Fibroblast of lung (primary cell): ENCODE results near the gene SMYD5. TPM values are rescaled to one million over a fixed set of nuclear protein-coding genes. Genes with fewer than 3 reads are reported as not detected.

ENCODE experiments used
- DNase-seq, 2 donors: peaks; one replicate each; pipeline versions ENCODE4 v3.0.0 to v3.0.0-alpha.2; 2010; ENCODE audit warnings: low read depth in 2 of 2
- H2AFZ ChIP-seq: 2 replicates; pipeline ENCODE4 v1.5.1; 2012; ENCODE audit warnings: low read length, control low read depth, inconsistent platforms
- H3K27ac ChIP-seq: 2 replicates; pipeline ENCODE4 v1.5.1; 2011; ENCODE audit warnings: low read length, control low read depth; ENCODE audit not compliant: insufficient read depth
- H3K27me3 ChIP-seq: 2 replicates; pipeline ENCODE4 v1.5.1; 2011; ENCODE audit warnings: mild to moderate bottlenecking, low read length; ENCODE audit not compliant: control insufficient read depth, insufficient read depth
- H3K36me3 ChIP-seq: 2 replicates; pipeline ENCODE4 v1.5.1; 2011; ENCODE audit warnings: low read length; ENCODE audit not compliant: control insufficient read depth, insufficient read depth
- H3K4me1 ChIP-seq: 2 replicates; pipeline ENCODE4 v1.5.1; 2011; ENCODE audit warnings: low read length; ENCODE audit not compliant: control insufficient read depth, insufficient read depth; ENCODE audit errors: extremely low read depth
- H3K4me2 ChIP-seq: 2 replicates; pipeline ENCODE4 v1.5.1; 2011; ENCODE audit warnings: low read length, control low read depth; ENCODE audit not compliant: insufficient read depth; ENCODE audit errors: extremely low read depth
- H3K4me3 ChIP-seq, 4 experiments: fragments of 200-600 bp in 1 of 4; sonication (generic) in 1 of 4; replicated peaks in 1 of 4; 2 replicates each; pipeline ENCODE4 v1.5.1; 2011 to 2016; ENCODE audit warnings: low read length in 4 of 4, low read depth in 3 of 4, mild to moderate bottlenecking in 3 of 4, control low read depth in 2 of 4, inconsistent platforms in 1 of 4, mixed read lengths in 1 of 4; ENCODE audit not compliant: insufficient read depth in 1 of 4; ENCODE audit errors: control extremely low read depth in 1 of 4
- H3K79me2 ChIP-seq: 2 replicates; pipeline ENCODE4 v1.5.1; 2012; ENCODE audit warnings: mild to moderate bottlenecking, low read length, inconsistent platforms; ENCODE audit not compliant: control insufficient read depth, insufficient read depth
- H3K9ac ChIP-seq: 2 replicates; pipeline ENCODE4 v1.5.1; 2011; ENCODE audit warnings: mild to moderate bottlenecking, low read length, control low read depth; ENCODE audit not compliant: insufficient read depth
- H3K9me3 ChIP-seq: 2 replicates; pipeline ENCODE4 v1.5.1; 2012; ENCODE audit warnings: low read depth, low read length; ENCODE audit not compliant: control insufficient read depth, insufficient read depth
- H4K20me1 ChIP-seq: 2 replicates; pipeline ENCODE4 v1.5.1; 2011; ENCODE audit warnings: low read length; ENCODE audit not compliant: control insufficient read depth, insufficient read depth; ENCODE audit errors: extremely low read depth
- EZH2 ChIP-seq: IDR thresholded peaks from 2 replicates; pipeline ENCODE4 v1.5.1; 2012; ENCODE audit warnings: low read length, control low read depth, mild to moderate bottlenecking; ENCODE audit errors: missing control alignments
- polyA plus RNA-seq, 2 donors: library from polyadenylated mRNA; depleted of rRNA in 1 of 2; stranded (reverse) in 1 of 2; unstranded in 1 of 2; fragments of >200 nt; gene quantifications; 2 replicates each; pipeline ENCODE4 v1.2.1, GENCODE V29; 2011 to 2012; ENCODE audit warnings: missing spikeins in 1 of 2
- total RNA-seq: library from RNA; depleted of rRNA; stranded (reverse); fragments of >200 nt; gene quantifications from 2 replicates; pipeline ENCODE4 v1.2.1, GENCODE V29; 2014
- TF ChIP-seq, protein P1 (sequence below), 2 donors: IDR thresholded peaks in 1 of 2; conservative IDR thresholded peaks in 1 of 2; 1 replicate in 1 of 2; 2 replicates in 1 of 2; pipeline ENCODE4 v1.5.1; 2011 to 2012; ENCODE audit warnings: low read length in 2 of 2, control low read depth in 1 of 2, inconsistent platforms in 1 of 2, low read depth in 1 of 2, mild to moderate bottlenecking in 1 of 2

The SMYD5 gene
- total and polyA plus RNA-seq, 2 donors (not counting 1 experiment from before 2014, with no cell fraction given), result 16.9 to 19.0 TPM

DNA sequence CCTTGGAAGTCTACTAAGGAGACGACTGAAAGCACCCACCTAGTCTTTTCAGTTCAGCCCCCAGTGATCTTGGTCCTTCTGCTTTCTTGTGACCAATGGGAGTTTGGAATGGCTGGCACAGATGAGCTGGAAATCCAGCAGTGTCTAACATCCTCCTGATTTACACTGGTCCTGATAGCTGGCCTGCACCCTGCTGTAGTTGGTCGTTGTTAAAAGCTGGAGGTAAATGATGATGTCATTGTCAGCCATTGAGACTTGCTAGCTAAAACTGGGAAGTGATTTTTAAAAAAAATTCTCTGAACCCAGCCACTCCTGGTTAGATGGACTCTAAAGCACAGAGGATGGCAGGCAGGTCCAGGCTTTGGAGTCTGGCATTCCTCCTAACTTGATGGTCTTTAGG is 39.4 kb downstream of the SMYD5 start:
- Histone ChIP-seq H4K20me1 (no peaks in the 10 kb centered on the region), H3K4me3 (no peak overlapping the region), H3K4me1 (no peaks in the 10 kb centered on the region), H3K9ac (no peak overlapping the region), H3K4me2 (no peak overlapping the region), H3K27me3 (no peaks in the 10 kb centered on the region), H3K79me2 (no peaks in the 10 kb centered on the region), H3K36me3 (peaks cover 22% of the 10 kb centered on the region), H3K9me3 (no peaks in the 10 kb centered on the region), H3K27ac (no peak overlapping the region), H2AFZ (no peak overlapping the region)
- no peak for DNase-seq
- no peak for TF ChIP-seq EZH2
- TF ChIP-seq, protein P1, sequence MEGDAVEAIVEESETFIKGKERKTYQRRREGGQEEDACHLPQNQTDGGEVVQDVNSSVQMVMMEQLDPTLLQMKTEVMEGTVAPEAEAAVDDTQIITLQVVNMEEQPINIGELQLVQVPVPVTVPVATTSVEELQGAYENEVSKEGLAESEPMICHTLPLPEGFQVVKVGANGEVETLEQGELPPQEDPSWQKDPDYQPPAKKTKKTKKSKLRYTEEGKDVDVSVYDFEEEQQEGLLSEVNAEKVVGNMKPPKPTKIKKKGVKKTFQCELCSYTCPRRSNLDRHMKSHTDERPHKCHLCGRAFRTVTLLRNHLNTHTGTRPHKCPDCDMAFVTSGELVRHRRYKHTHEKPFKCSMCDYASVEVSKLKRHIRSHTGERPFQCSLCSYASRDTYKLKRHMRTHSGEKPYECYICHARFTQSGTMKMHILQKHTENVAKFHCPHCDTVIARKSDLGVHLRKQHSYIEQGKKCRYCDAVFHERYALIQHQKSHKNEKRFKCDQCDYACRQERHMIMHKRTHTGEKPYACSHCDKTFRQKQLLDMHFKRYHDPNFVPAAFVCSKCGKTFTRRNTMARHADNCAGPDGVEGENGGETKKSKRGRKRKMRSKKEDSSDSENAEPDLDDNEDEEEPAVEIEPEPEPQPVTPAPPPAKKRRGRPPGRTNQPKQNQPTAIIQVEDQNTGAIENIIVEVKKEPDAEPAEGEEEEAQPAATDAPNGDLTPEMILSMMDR (conservative IDR thresholded peaks at IDR 0.05 in 1 of 2, IDR thresholded peaks at IDR 0.05 in 1 of 2; ENCODE audit: low read depth in 1 of 2, low read length in 2 of 2), result no peak

DNA sequence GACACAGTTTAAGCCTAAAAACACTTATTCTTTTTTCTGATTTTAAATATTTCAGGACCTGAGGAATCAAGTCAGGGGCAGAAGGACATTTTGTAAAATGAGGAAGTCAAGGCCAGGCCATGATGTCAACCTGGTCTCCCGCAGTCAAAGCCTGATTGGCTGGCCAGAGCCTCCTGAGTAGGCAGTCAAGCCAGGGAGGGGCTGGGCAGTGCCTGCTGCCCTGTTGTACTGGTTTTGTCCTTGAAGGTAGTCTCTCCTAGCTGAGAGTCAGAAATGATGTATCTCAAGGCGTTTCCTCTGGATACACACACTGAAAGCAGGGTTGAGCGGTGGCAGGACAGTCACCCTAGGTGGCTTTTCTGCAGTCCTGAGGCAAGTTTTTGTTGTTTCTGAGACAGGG is 39.9 kb downstream of the SMYD5 start:
- no peak overlapping the region for H3K4me2 ChIP-seq
- H3K9ac ChIP-seq, result no peak overlapping the region
- peaks cover 20% of the 10 kb centered on the region for H3K36me3 ChIP-seq
- TF ChIP-seq, protein P1 (conservative IDR thresholded peaks at IDR 0.05 in 1 of 2, IDR thresholded peaks at IDR 0.05 in 1 of 2; ENCODE audit: low read depth in 1 of 2, low read length in 2 of 2), result no peak
- TF ChIP-seq EZH2, result no peak
- no peak overlapping the region for H3K27ac ChIP-seq
- DNase-seq, result no peak
- no peaks in the 10 kb centered on the region for H3K79me2 ChIP-seq
- H3K9me3 ChIP-seq, result no peaks in the 10 kb centered on the region
- H4K20me1 ChIP-seq, result no peaks in the 10 kb centered on the region
- H3K4me3 ChIP-seq, result no peak overlapping the region
- no peaks in the 10 kb centered on the region for H3K27me3 ChIP-seq
- no peaks in the 10 kb centered on the region for H3K4me1 ChIP-seq
- H2AFZ ChIP-seq, result no peak overlapping the region

DNA sequence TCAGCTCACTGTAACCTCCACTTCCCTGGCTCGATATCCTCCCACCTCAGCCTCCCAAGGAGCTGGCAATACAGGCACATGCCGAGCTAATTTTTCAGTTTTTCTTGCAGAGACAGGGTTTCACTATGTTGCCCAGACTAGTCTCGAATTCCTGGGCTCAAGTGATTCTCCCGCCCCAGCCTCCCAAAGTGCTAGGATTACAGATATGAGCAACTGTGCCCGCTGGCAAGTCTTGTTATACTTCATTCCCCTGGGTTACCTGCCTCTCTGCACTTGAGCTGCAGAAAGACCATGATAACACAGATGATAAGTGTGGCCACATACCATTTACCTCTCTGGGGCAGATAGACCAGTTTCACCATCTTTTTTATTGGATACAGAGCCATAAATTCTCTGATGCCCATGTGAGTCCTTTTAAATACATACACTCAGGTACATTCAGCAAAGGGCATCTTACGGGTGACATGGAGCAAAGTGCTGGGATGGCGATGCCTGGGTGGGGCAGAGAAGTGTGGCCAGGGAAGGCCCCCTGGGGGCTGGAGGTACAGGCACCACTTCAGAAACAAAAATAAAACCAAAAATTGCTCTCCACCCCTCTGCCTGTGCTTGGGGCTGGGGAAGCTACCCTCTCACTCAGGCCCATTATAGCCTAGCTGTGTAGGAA is 40.4 kb downstream of the SMYD5 start:
- Histone ChIP-seq H3K27ac (no peak overlapping the region), H3K4me1 (no peaks in the 10 kb centered on the region), H3K27me3 (no peaks in the 10 kb centered on the region), H3K9me3 (no peaks in the 10 kb centered on the region), H3K79me2 (no peaks in the 10 kb centered on the region), H3K36me3 (peaks cover 18% of the 10 kb centered on the region), H3K4me3 (no peak overlapping the region), H2AFZ (no peak overlapping the region), H4K20me1 (no peaks in the 10 kb centered on the region), H3K4me2 (no peak overlapping the region), H3K9ac (no peak overlapping the region)
- TF ChIP-seq EZH2, result no peak
- TF ChIP-seq, protein P1 (conservative IDR thresholded peaks at IDR 0.05 in 1 of 2, IDR thresholded peaks at IDR 0.05 in 1 of 2; ENCODE audit: low read depth in 1 of 2, low read length in 2 of 2), result no peak
- DNase-seq, result no peak
